ENCODE results near the gene ACKR3. TPM values are rescaled to one million over a fixed set of nuclear protein-coding genes. Genes with fewer than 3 reads are reported as not detected.

Gene ACKR3
- total and polyA plus RNA-seq, 4 donors, result 6.8 to 30.2 (median 14.4) TPM

DNA sequence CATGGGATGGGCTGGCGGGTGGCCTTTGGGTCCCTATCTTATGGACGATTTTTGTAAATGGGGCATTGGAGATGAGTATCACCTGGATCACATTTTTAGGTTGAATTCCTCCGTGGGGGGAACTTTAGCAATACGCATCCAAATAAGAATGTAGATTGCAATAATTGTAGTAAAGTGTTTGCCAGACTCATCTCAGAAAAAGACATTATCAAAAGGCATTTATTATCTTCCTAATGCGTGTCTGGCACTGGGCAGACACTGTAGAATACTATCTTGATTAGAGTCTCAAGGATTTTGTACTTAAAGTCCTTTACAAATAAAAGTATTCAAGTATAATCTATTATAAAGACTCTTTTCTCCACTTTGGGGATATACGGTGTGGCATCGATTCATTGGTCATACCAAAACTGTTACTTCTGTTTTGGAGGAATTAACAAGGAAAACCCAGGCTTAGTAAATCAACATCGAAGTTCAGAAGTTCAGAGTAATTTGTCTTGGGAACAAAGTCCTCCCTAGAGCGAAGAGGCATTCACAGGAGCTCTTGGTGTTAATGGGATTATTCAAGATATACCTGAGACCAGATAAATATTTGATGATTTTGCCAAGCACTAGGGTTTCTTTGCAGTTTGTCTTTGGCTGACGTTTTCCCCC, 578 bp upstream of the ACKR3 start:
- DNase-seq, result no peak
- 23 to 42% methylated on average over 10 of the region's 10 CpGs for WGBS, 2 donors

GRCh38 chr2:236570081-236570868, 650 bp downstream of the ACKR3 start:
- Histone ChIP-seq H3K4me1 (ENCODE audit: control insufficient read depth in 5 of 5, insufficient read depth in 5 of 5, low read length in 5 of 5) (peaks cover 6 to 60% (median 16%) of the 10 kb centered on the region in 5 donors), H3K9ac (ENCODE audit: insufficient read depth in 1 of 2, low read length in 2 of 2) (peak overlapping the region in 1 of 2 donors; percentile 61), H3K9me3 (ENCODE audit: control insufficient read depth in 4 of 4, insufficient read depth in 3 of 4, low read length in 3 of 4) (no peaks in the 10 kb centered on the region), H3K27ac (ENCODE audit: low read depth in 1 of 2, low read length in 1 of 2) (peak overlapping the region in 1 of 2 donors; percentile 43), H3K36me3 (ENCODE audit: control insufficient read depth in 4 of 4, insufficient read depth in 4 of 4, low read length in 4 of 4) (no peaks in the 10 kb centered on the region), H3K4me3 (no peak overlapping the region), H3K27me3 (ENCODE audit: control insufficient read depth in 3 of 3, insufficient read depth in 3 of 3, low read length in 2 of 3) (peaks cover 0 to 3% (median 0%) of the 10 kb centered on the region in 3 donors)
- ATAC-seq (ENCODE audit: insufficient read depth, low FRiP score), result no peak
- DNase-seq, result peak in 2 of 3 donors; percentile 32 to 43
- TF ChIP-seq, protein P1, sequence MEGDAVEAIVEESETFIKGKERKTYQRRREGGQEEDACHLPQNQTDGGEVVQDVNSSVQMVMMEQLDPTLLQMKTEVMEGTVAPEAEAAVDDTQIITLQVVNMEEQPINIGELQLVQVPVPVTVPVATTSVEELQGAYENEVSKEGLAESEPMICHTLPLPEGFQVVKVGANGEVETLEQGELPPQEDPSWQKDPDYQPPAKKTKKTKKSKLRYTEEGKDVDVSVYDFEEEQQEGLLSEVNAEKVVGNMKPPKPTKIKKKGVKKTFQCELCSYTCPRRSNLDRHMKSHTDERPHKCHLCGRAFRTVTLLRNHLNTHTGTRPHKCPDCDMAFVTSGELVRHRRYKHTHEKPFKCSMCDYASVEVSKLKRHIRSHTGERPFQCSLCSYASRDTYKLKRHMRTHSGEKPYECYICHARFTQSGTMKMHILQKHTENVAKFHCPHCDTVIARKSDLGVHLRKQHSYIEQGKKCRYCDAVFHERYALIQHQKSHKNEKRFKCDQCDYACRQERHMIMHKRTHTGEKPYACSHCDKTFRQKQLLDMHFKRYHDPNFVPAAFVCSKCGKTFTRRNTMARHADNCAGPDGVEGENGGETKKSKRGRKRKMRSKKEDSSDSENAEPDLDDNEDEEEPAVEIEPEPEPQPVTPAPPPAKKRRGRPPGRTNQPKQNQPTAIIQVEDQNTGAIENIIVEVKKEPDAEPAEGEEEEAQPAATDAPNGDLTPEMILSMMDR (IDR thresholded peaks at IDR 0.05; ENCODE audit: control extremely low read depth, extremely low read depth), result no peak
- 54 to 61% methylated on average over 6 of the region's 6 CpGs for WGBS, 2 donors

More for the DNA sequence above, 578 bp upstream of the ACKR3 start:
- H3K9ac ChIP-seq (ENCODE audit: insufficient read depth in 1 of 2, low read length in 2 of 2), result no peak overlapping the region
- H3K36me3 ChIP-seq (ENCODE audit: control insufficient read depth in 4 of 4, insufficient read depth in 4 of 4, low read length in 4 of 4), result no peaks in the 10 kb centered on the region
- no peaks in the 10 kb centered on the region for H3K9me3 ChIP-seq (ENCODE audit: control insufficient read depth in 4 of 4, insufficient read depth in 3 of 4, low read length in 3 of 4)
- H3K27ac ChIP-seq (ENCODE audit: low read depth in 1 of 2, low read length in 1 of 2), result peak overlapping the region; percentile 33 to 94
- TF ChIP-seq, protein P1 (IDR thresholded peaks at IDR 0.05; ENCODE audit: control extremely low read depth, extremely low read depth), result no peak
- ATAC-seq (ENCODE audit: insufficient read depth, low FRiP score), result no peak
- H3K4me1 ChIP-seq (ENCODE audit: control insufficient read depth in 5 of 5, insufficient read depth in 5 of 5, low read length in 5 of 5), result peaks cover 6 to 54% (median 16%) of the 10 kb centered on the region in 5 donors
- no peak overlapping the region for H3K4me3 ChIP-seq
- peaks cover 0 to 8% (median 0%) of the 10 kb centered on the region in 3 donors for H3K27me3 ChIP-seq (ENCODE audit: control insufficient read depth in 3 of 3, insufficient read depth in 3 of 3, low read length in 2 of 3)

- ATAC-seq (ENCODE audit: insufficient read depth, low FRiP score) (no peak), DNase-seq (peak in 2 of 3 donors; percentile 27 to 33)
- Histone ChIP-seq H3K4me3 (no peak overlapping the region), H3K36me3 (ENCODE audit: control insufficient read depth in 4 of 4, insufficient read depth in 4 of 4, low read length in 4 of 4) (no peaks in the 10 kb centered on the region), H3K9me3 (ENCODE audit: control insufficient read depth in 4 of 4, insufficient read depth in 3 of 4, low read length in 3 of 4) (no peaks in the 10 kb centered on the region), H3K4me1 (ENCODE audit: control insufficient read depth in 5 of 5, insufficient read depth in 5 of 5, low read length in 5 of 5) (peaks cover 8 to 66% (median 16%) of the 10 kb centered on the region in 5 donors), H3K27me3 (ENCODE audit: control insufficient read depth in 3 of 3, insufficient read depth in 3 of 3, low read length in 2 of 3) (peaks cover 0 to 3% (median 0%) of the 10 kb centered on the region in 3 donors), H3K9ac (ENCODE audit: insufficient read depth in 1 of 2, low read length in 2 of 2) (peak overlapping the region in 1 of 2 donors; percentile 61), H3K27ac (ENCODE audit: low read depth in 1 of 2, low read length in 1 of 2) (no peak overlapping the region)
- 85 to 93% methylated on average over 6 of the region's 6 CpGs for WGBS, 2 donors
- TF ChIP-seq, protein P1 (IDR thresholded peaks at IDR 0.05; ENCODE audit: control extremely low read depth, extremely low read depth), result no peak
These were observed 1.5 kb downstream of the ACKR3 start for GRCh38 chr2:236571145-236571544.

All from lung (tissue), 12 donors.